Hematopoietic multipotent progenitor cell treated with erythropoietin and hydrocortisone succinate and interleukin-3 and kit ligand, for 15 days (in vitro differentiated cells): ENCODE data around the gene CHERP.

Source experiments
- DNase-seq: peaks from one replicate; pipeline ENCODE4 v3.0.0-alpha.2; 2015; ENCODE audit warnings: low spot score

The CHERP gene

GRCh38 chr19:16542045-16542909, at the start of gene CHERP:
TSS of gene CHERP (minus strand) at chr19:16542437. CDS start at chr19:16542378, 59 bp downstream.
- peak; percentile 94 for DNase-seq

GRCh38 chr19:16590876-16591802, 48.9 kb upstream of the CHERP start:
- DNase-seq, result no peak

GRCh38 chr19:16589917-16590316, 47.7 kb upstream of the CHERP start:
- DNase-seq, result no peak

- DNase-seq, result no peak
These were observed 46.8 kb upstream of the CHERP start for GRCh38 chr19:16588824-16589577.

- peak; percentile 38 for DNase-seq
These were observed 45.9 kb upstream of the CHERP start for GRCh38 chr19:16587833-16588823.

- no peak for DNase-seq
These were observed 45.0 kb upstream of the CHERP start for GRCh38 chr19:16586991-16587832.

GRCh38 chr19:16586477-16586871, 44.2 kb upstream of the CHERP start:
- DNase-seq, result no peak

GRCh38 chr19:16585808-16586476, 43.7 kb upstream of the CHERP start:
- DNase-seq, result no peak

- DNase-seq, result no peak
These were observed 43.0 kb upstream of the CHERP start for GRCh38 chr19:16585094-16585801.

GRCh38 chr19:16584248-16585093, 42.2 kb upstream of the CHERP start:
- DNase-seq, result peak; percentile 40

- no peak for DNase-seq
These were observed 40.4 kb upstream of the CHERP start for GRCh38 chr19:16582486-16583261.

- DNase-seq, result no peak
These were observed 39.7 kb upstream of the CHERP start for GRCh38 chr19:16581971-16582343.

GRCh38 chr19:16581145-16581970, 39.1 kb upstream of the CHERP start:
- no peak for DNase-seq

- DNase-seq, result no peak
These were observed 37.1 kb upstream of the CHERP start for GRCh38 chr19:16579381-16579780.

GRCh38 chr19:16577531-16577985, 35.3 kb upstream of the CHERP start:
- no peak for DNase-seq
